Mucosa of rectum (tissue), 2 donors: ENCODE measurements around the gene RHOB.
"Not testable (repeated sequence)": the region's sequence is repeated elsewhere in the genome, so short reads cannot be mapped to it uniquely, and the experiment has no call there.

Experiments used
- H3K27ac ChIP-seq, 2 donors: one replicate each; pipeline ENCODE4 v1.7.0; 2013; ENCODE audit warnings: inconsistent platforms in 2 of 2, low read depth in 2 of 2, low read length in 2 of 2
- H3K27me3 ChIP-seq, 2 donors: one replicate each; pipeline ENCODE4 v1.7.0; 2013; ENCODE audit warnings: low read length in 2 of 2; ENCODE audit not compliant: control insufficient read depth in 2 of 2, insufficient read depth in 2 of 2
- H3K36me3 ChIP-seq, 2 donors: one replicate each; pipeline ENCODE4 v1.7.0; 2013; ENCODE audit warnings: low read length in 2 of 2; ENCODE audit not compliant: control insufficient read depth in 2 of 2, insufficient read depth in 2 of 2
- H3K4me1 ChIP-seq, 2 donors: one replicate each; pipeline ENCODE4 v1.7.0; 2013; ENCODE audit warnings: low read length in 2 of 2, mild to moderate bottlenecking in 1 of 2; ENCODE audit not compliant: control insufficient read depth in 2 of 2, insufficient read depth in 2 of 2
- H3K4me3 ChIP-seq, 2 donors: one replicate each; pipeline ENCODE4 v1.7.0; 2013; ENCODE audit warnings: low read length in 2 of 2
- H3K9ac ChIP-seq, 2 donors: one replicate each; pipeline ENCODE4 v1.7.0; 2013; ENCODE audit warnings: low read length in 2 of 2, low read depth in 1 of 2, mild to moderate bottlenecking in 1 of 2
- H3K9me3 ChIP-seq, 2 donors: one replicate each; pipeline ENCODE4 v1.7.0; 2013; ENCODE audit warnings: low read length in 2 of 2; ENCODE audit not compliant: control insufficient read depth in 2 of 2
- donor health status: healthy.
- donor health status: Normal muscosa, but diverticular disease.

Gene RHOB

DNA sequence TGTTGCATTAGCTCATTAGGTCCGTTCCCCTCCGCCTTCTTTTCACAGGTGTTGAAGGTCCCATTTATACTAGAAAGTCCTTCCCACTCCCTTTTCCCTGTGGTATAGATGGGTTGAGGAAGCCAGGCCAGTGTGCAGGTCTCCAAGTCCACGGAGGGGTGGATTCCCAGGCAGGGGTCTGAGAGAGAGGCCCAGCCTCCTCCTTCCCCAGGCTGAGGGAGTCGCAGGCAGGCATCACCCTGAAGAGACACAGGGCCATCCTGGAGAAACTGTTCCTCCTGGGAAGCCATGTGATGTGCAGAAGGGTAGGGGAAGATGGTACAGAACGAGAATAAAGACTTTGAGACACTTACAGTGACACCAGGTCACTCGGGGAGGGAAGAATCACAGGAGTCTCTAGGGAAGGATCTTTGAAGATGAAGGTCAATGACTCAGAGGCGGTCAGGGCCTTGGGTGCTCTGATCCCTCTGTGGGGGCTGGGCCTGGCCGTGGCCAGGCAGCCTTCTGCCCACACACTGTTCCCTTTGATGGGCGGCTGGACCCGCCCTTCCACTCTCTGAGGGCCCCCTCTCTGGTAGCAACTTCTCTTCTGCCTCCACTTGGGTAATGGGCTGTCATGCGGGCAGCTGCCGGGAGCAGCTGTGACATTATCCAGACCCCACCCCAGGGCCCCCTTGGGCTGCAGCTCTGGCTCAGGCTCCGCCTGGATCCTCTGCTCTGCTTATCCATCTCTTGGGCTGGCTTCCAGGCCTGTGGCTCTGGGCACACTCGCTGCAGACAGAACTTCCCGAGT lies 45.1 kb downstream of the RHOB start:
- Histone ChIP-seq H3K27ac (no peak overlapping the region), H3K9ac (no peak overlapping the region), H3K4me3 (no peak overlapping the region), H3K4me1 (no peaks in the 10 kb centered on the region), H3K27me3 (no peaks in the 10 kb centered on the region), H3K9me3 (no peaks in the 10 kb centered on the region), H3K36me3 (no peaks in the 10 kb centered on the region)

DNA sequence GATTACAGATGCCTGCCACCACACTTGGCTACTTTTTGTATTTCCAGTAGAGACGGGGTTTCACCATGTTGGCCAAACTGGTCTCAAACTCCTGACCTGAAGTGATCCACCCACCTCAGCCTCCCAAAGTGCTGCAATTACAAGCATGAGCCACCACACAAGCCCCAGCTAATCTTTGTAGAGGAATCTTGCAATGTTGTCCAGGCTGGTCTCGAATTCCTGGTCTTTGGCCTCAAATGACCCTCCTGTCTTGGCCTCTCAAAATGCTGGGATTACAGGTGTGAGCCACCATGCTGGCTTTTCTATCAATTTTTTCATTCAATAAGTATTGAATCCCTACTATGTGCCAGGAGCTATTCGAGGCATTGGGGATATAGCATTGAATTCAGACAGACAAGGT lies 46.2 kb downstream of the RHOB start:
- H3K9me3 ChIP-seq, H3K4me3 ChIP-seq, H3K36me3 ChIP-seq, H3K27me3 ChIP-seq, H3K9ac ChIP-seq, H3K4me1 ChIP-seq, H3K27ac ChIP-seq: not testable (repeated sequence)

DNA sequence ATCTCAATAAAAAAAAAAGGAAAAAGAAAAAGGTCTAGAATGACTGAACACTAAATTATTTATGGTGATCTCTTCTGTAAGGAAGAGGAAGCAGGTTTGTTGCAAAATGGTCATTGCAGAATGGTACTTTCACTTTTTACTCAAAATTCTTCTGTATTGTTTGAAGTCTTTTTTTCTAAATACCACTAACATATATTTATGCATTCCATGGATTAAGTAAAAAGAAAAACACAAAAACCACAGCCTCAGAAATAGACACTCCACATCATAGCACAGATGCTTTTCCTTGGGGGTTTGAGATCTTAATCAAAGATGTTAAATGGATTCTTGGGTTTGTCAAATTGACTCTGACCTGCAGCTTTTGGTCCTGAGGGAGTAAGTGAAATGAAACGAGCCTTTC lies 47.4 kb downstream of the RHOB start:
- Histone ChIP-seq H3K4me3 (no peak overlapping the region), H3K36me3 (no peaks in the 10 kb centered on the region), H3K9me3 (no peaks in the 10 kb centered on the region), H3K27ac (no peak overlapping the region), H3K27me3 (no peaks in the 10 kb centered on the region), H3K9ac (no peak overlapping the region), H3K4me1 (no peaks in the 10 kb centered on the region)

DNA sequence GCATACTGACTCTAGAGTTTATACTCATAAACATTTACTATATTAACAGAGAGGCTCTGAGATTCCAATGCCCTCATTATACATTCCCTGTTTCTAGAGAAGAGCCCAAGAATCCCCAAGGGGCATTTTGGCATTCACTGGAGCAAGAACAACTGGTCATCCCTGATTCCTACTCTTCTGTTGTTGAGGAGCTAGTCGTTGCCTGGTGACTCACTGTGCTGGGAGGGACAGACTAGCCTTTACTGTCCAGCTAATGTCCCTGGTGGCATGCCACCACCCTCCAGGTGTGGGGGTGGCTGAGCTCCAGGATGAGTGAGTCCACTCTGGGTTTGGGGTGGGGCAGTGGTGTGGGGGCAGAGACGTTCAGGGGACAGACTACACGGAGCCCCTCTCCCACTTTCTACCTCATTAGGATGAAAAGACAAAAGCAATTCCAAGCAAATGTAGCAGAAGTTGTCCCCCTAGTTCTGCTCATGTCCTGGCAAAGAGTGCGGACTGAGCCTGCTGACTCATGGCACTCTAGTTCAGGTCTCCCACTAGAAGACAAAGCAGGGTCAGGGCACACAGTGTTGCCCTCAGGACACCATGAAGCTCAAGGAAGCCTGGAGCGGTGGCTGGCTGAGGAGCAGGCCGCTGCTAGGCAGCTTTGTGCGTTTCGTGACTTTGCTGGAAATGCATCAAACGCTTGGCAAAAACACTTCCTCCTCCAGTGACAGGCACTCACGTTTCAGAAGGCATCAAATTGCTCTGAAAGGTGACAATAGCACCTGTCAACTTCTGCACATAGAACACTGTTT lies 49.4 kb downstream of the RHOB start:
- H3K4me3 ChIP-seq = no peak overlapping the region
- no peaks in the 10 kb centered on the region for H3K27me3 ChIP-seq
- no peak overlapping the region for H3K27ac ChIP-seq
- no peak overlapping the region for H3K9ac ChIP-seq
- no peaks in the 10 kb centered on the region for H3K4me1 ChIP-seq
- no peaks in the 10 kb centered on the region for H3K9me3 ChIP-seq
- no peaks in the 10 kb centered on the region for H3K36me3 ChIP-seq

DNA sequence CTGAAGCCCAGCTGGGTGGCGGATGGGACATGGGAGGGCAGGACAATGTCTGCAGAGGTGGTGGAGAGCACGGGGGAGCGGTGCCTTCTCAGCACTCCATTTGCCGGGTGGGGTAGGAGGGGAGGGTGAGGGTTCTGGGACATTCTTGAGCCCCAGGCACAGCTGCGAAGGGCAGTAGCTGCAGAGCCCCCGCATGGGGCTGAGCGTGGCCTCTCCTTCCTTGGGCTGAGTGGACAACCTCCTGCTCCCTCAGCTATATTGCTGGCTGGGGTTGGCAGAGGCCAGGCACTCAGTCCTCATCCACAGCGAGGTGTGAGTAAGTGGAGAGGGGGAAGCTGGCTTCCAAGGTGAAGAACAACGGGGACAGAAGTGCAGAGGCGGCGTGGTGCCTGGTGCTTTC lies 50.1 kb downstream of the RHOB start:
- no peaks in the 10 kb centered on the region for H3K36me3 ChIP-seq
- H3K27ac ChIP-seq = no peak overlapping the region
- H3K4me3 ChIP-seq = no peak overlapping the region
- H3K27me3 ChIP-seq = no peaks in the 10 kb centered on the region
- H3K9me3 ChIP-seq = no peaks in the 10 kb centered on the region
- H3K9ac ChIP-seq = no peak overlapping the region
- H3K4me1 ChIP-seq = no peaks in the 10 kb centered on the region
